Endothelial cell of umbilical vein (primary cell): ENCODE measurements around the gene PIK3C2G. TPM values are rescaled to one million over a fixed set of nuclear protein-coding genes. Genes with fewer than 3 reads are reported as not detected.

Experiments
- BruUV-seq: library from RNA; stranded (reverse); fragments of 400-500 nt; replicated peaks from 2 replicates; lab custom pipeline; 2021; lab: Mats Ljungman, UMichigan
- CTCF ChIA-PET: fragments of 300-600, 350-600 bp; sonication (Branson Sonifier 250); formaldehyde crosslinking; loops from one replicate; lab custom pipeline; 2021; ENCODE audit warnings: antibody characterized with exemption, inconsistent platforms; lab: Charles Lee
- POLR2A ChIA-PET: fragments of 300-600, 350-600 bp; sonication (Branson Sonifier 250); formaldehyde crosslinking; loops from one replicate; lab custom pipeline; 2021; ENCODE audit warnings: antibody characterized with exemption, inconsistent platforms; lab: Charles Lee
- DNase-seq: peaks from one replicate; pipeline ENCODE4 v3.0.0-alpha.2; 2011; ENCODE audit warnings: low read depth, low spot score
- FAIRE-seq: peaks from 2 replicates; lab custom pipeline; 2011; peaks lifted over from hg19 to GRCh38; lab: Jason Lieb, UNC
- H2AFZ ChIP-seq: 2 replicates; pipeline ENCODE4 v1.6.0; 2012; ENCODE audit warnings: low read depth, low read length, control low read depth, inconsistent platforms
- H3K27ac ChIP-seq: 2 replicates; pipeline ENCODE4 v1.5.1; 2011; ENCODE audit warnings: low read depth, mild to moderate bottlenecking, control low read depth, low read length, moderate library complexity; ENCODE audit not compliant: insufficient read depth
- H3K27me3 ChIP-seq, 2 experiments: 2 replicates each; pipeline versions ENCODE4 v1.6.0 to v1.6.1; 2011; ENCODE audit warnings: low read length in 2 of 2, mixed read lengths in 1 of 2; ENCODE audit not compliant: control insufficient read depth in 2 of 2, insufficient read depth in 2 of 2
- H3K36me3 ChIP-seq, 2 experiments: 2 replicates in 1 of 2; 3 replicates in 1 of 2; pipeline ENCODE4 v1.5.1; 2011; ENCODE audit warnings: low read length in 2 of 2, mild to moderate bottlenecking in 1 of 2, moderate library complexity in 1 of 2; ENCODE audit not compliant: control insufficient read depth in 2 of 2, insufficient read depth in 2 of 2; ENCODE audit errors: extremely low read depth in 1 of 2
- H3K4me1 ChIP-seq: 3 replicates; pipeline ENCODE4 v1.5.1; 2011; ENCODE audit warnings: mild to moderate bottlenecking, low read length; ENCODE audit not compliant: control insufficient read depth, insufficient read depth; ENCODE audit errors: extremely low read depth
- H3K4me2 ChIP-seq: 2 replicates; pipeline ENCODE4 v1.6.1; 2011; ENCODE audit warnings: low read length, control low read depth, mixed read lengths; ENCODE audit not compliant: insufficient read depth
- H3K4me3 ChIP-seq, 3 experiments: fragments of 200-600 bp in 1 of 3; sonication (generic), shearing (Covaris generic) in 1 of 3; replicated peaks in 1 of 3; 2 replicates each; pipeline ENCODE4 v1.5.1; 2011 to 2016; ENCODE audit warnings: control low read depth in 3 of 3, low read length in 3 of 3, mild to moderate bottlenecking in 2 of 3, inconsistent platforms in 1 of 3, low read depth in 1 of 3, moderate library complexity in 1 of 3; ENCODE audit not compliant: insufficient read depth in 1 of 3
- H3K79me2 ChIP-seq: 2 replicates; pipeline ENCODE4 v1.6.0; 2012; ENCODE audit warnings: low read length, inconsistent platforms; ENCODE audit not compliant: control insufficient read depth, insufficient read depth
- H3K9ac ChIP-seq: replicated peaks from 2 replicates; pipeline ENCODE3; 2011; ENCODE audit warnings: low read length, control low read depth; ENCODE audit not compliant: insufficient read depth; ENCODE audit errors: extremely low read depth
- H3K9me1 ChIP-seq: replicated peaks from 3 replicates; pipeline ENCODE4 v1.6.0; 2011; ENCODE audit warnings: mild to moderate bottlenecking, low read length; ENCODE audit not compliant: control insufficient read depth, insufficient read depth; ENCODE audit errors: extremely low read depth
- H3K9me3 ChIP-seq: replicated peaks from 2 replicates; pipeline ENCODE4 v1.5.1; 2012; ENCODE audit warnings: low read length, inconsistent platforms; ENCODE audit not compliant: control insufficient read depth, insufficient read depth
- H4K20me1 ChIP-seq: replicated peaks from 2 replicates; pipeline ENCODE3; 2011; ENCODE audit warnings: mild to moderate bottlenecking, low read length; ENCODE audit not compliant: control insufficient read depth, insufficient read depth; ENCODE audit errors: extremely low read depth
- CTCF ChIP-seq, 2 donors: IDR thresholded peaks; 1 replicate in 1 of 2; 2 replicates in 1 of 2; pipeline ENCODE4 v1.5.1; 2011; ENCODE audit warnings: low read length in 2 of 2, mild to moderate bottlenecking in 2 of 2, moderate library complexity in 2 of 2, control low read depth in 1 of 2, inconsistent platforms in 1 of 2, low read depth in 1 of 2; ENCODE audit not compliant: insufficient read depth in 1 of 2; ENCODE audit errors: extremely low read depth in 1 of 2
- EZH2 ChIP-seq: IDR thresholded peaks from 2 replicates; pipeline ENCODE4 v1.6.1; 2012; ENCODE audit warnings: borderline replicate concordance, low read depth, mild to moderate bottlenecking, moderate library complexity, low read length, inconsistent platforms; ENCODE audit not compliant: severe bottlenecking
- FOS ChIP-seq: IDR thresholded peaks from 2 replicates; pipeline ENCODE4 v1.6.1; 2011; ENCODE audit warnings: mild to moderate bottlenecking, low read length, moderate library complexity, borderline replicate concordance; ENCODE audit not compliant: insufficient read depth
- GATA2 ChIP-seq: IDR thresholded peaks from 2 replicates; pipeline ENCODE4 v1.7.0; 2011; ENCODE audit warnings: low read depth, mild to moderate bottlenecking, moderate library complexity, mixed read lengths, low read length; ENCODE audit not compliant: insufficient read length, insufficient read depth
- JUN ChIP-seq: IDR thresholded peaks from 2 replicates; pipeline ENCODE4 v1.6.1; 2011; ENCODE audit warnings: borderline replicate concordance, low read depth; ENCODE audit not compliant: insufficient read length, insufficient read depth
- MAX ChIP-seq: IDR thresholded peaks from 2 replicates; pipeline ENCODE4 v1.6.1; 2011; ENCODE audit not compliant: insufficient read depth, insufficient read length
- MYC ChIP-seq: IDR thresholded peaks from one replicate; pipeline ENCODE4 v1.6.1; 2011; ENCODE audit warnings: mild to moderate bottlenecking, low read depth, low read length
- POLR2A ChIP-seq: IDR thresholded peaks from 2 replicates; pipeline ENCODE4 v1.6.1; 2012; ENCODE audit warnings: low read depth, mild to moderate bottlenecking, control low read depth, low read length
- POLR2AphosphoS5 ChIP-seq: IDR thresholded peaks from 2 replicates; pipeline ENCODE4 v1.6.1; 2012; ENCODE audit warnings: low read depth, mild to moderate bottlenecking, control low read depth, low read length, moderate library complexity; ENCODE audit not compliant: insufficient read depth
- dilution Hi-C: fragments of 300-500 bp; cut with MboI; formaldehyde crosslinking; loops from one replicate; pipeline ENCODE4 v1.15.0; 2019; ENCODE audit warnings: low sequenced_read_pairs; ENCODE audit not compliant: extremely low pct_ligation_motif_present
- intact Hi-C: fragments of 100-400 bp; cut with micrococcal nuclease; formaldehyde crosslinking; loops from one replicate; pipeline ENCODE4 v1.10.0; 2022
- polyA plus RNA-seq, 4 experiments: library from polyadenylated mRNA; depleted of rRNA in 3 of 4; stranded (reverse) in 3 of 4; unstranded in 1 of 4; fragments of >200 nt; gene quantifications; 2 replicates each; pipeline versions ENCODE4 v1.2.1 to v1.2.3, GENCODE V29; 2011 to 2012; ENCODE audit warnings: missing spikeins in 1 of 4
- total RNA-seq: library from RNA; stranded (reverse); gene quantifications from 2 replicates; pipeline ENCODE4 v1.2.3, GENCODE V29; 2021

PIK3C2G gene
- total and polyA plus RNA-seq, 2 donors (not counting 3 experiments of a cell fraction or from before 2014, with no cell fraction given) = not detected

DNA sequence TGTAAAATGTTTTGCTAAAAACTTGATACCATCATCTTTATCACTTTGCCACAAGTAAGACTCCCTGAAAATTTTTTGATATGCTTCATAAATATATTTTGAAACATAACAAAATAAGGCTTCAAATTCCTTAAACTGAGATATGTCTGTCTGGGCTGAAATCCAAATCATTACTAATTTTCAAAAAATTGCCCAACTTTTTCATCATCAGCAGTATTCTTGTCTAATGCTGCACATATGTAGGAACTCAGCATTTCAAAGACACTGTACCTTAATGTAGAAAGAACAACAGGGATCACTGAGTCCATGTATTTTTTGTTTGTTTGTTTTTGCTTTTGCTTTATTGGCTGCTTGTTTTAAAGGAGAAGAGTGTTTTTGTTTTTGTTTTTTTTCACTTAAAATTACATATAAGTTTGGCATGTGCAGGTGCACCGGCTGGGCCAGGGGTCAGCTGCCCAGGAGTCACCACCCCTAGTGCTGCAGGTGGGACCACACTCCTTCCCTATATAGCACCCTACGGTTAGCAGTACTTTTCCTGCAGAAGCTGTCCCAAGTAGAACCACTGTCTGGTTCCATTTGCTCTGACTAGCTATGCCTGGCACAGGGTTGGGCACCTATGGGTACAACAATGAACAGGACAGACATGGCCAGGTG is 231.2 kb downstream of the PIK3C2G start:
- no peaks in the 10 kb centered on the region for H3K9me3 ChIP-seq
- H3K4me1 ChIP-seq = no peaks in the 10 kb centered on the region
- CTCF ChIA-PET = no interaction called here
- no TSS peak for BruUV-seq
- DNase-seq (no peak), FAIRE-seq (no peak)
- no peak overlapping the region for H3K9ac ChIP-seq
- dilution Hi-C loops (no loop called here), intact Hi-C loops (no loop called here)
- H3K79me2 ChIP-seq = no peaks in the 10 kb centered on the region
- no peak overlapping the region for H3K4me2 ChIP-seq
- H3K9me1 ChIP-seq = no peaks in the 10 kb centered on the region
- POLR2A ChIA-PET = no interaction called here
- no peaks in the 10 kb centered on the region for H4K20me1 ChIP-seq
- no peak overlapping the region for H2AFZ ChIP-seq
- H3K4me3 ChIP-seq = no peak overlapping the region
- H3K27me3 ChIP-seq = no peaks in the 10 kb centered on the region
- H3K27ac ChIP-seq = no peak overlapping the region
- no peak for TF ChIP-seq MAX
- TF ChIP-seq POLR2A = no peak
- TF ChIP-seq JUN = no peak
- TF ChIP-seq GATA2 = no peak
- no peak for TF ChIP-seq EZH2
- no peak for TF ChIP-seq MYC
- no peak for TF ChIP-seq CTCF (IDR thresholded peaks at IDR 0.05; ENCODE audit: extremely low read depth in 1 of 2, insufficient read depth in 1 of 2, low read depth in 1 of 2, low read length in 2 of 2)
- no peak for TF ChIP-seq POLR2AphosphoS5
- TF ChIP-seq FOS = no peak
- H3K36me3 ChIP-seq = no peaks in the 10 kb centered on the region
